Neural progenitor cell (in vitro differentiated cells): ENCODE results near the gene CMPK2. TPM values are rescaled to one million over a fixed set of nuclear protein-coding genes. Genes with fewer than 3 reads are reported as not detected.

Experiments used
- DNase-seq: peaks from one replicate; pipeline ENCODE4 v3.0.0-alpha.2; 2016; ENCODE audit warnings: low spot score
- H2AFZ ChIP-seq: fragments of 200-600 bp; sonication (generic); replicated peaks from 2 replicates; pipeline ENCODE4 v1.6.1; 2016; ENCODE audit warnings: antibody characterized with exemption
- H3F3A ChIP-seq: fragments of 200-600 bp; sonication (generic); 2 replicates; pipeline ENCODE4 v1.6.1; 2016; ENCODE audit warnings: antibody characterized with exemption, low read depth
- H3K27ac ChIP-seq: fragments of 200-600 bp; sonication (generic); 2 replicates; pipeline ENCODE4 v1.5.1; 2016; ENCODE audit warnings: mild to moderate bottlenecking
- H3K27me3 ChIP-seq: fragments of 200-600 bp; sonication (generic); 2 replicates; pipeline ENCODE4 v1.6.1; 2016; ENCODE audit warnings: mild to moderate bottlenecking, moderate library complexity
- H3K36me3 ChIP-seq: fragments of 200-600 bp; sonication (generic); 2 replicates; pipeline ENCODE4 v1.5.1; 2016
- H3K4me1 ChIP-seq: fragments of 200-600 bp; sonication (generic); 2 replicates; pipeline ENCODE4 v1.6.1; 2016; ENCODE audit warnings: mixed run types
- H3K4me2 ChIP-seq: fragments of 200-600 bp; sonication (generic); 2 replicates; pipeline ENCODE4 v1.6.1; 2016
- H3K4me3 ChIP-seq: fragments of 200-600 bp; sonication (generic); 2 replicates; pipeline ENCODE4 v1.5.1; 2016
- H3K79me2 ChIP-seq: fragments of 200-600 bp; sonication (generic); 2 replicates; pipeline ENCODE4 v1.6.1; 2016; ENCODE audit warnings: low read depth
- H3K9ac ChIP-seq: fragments of 200-600 bp; sonication (generic); 2 replicates; pipeline ENCODE4 v1.6.1; 2016
- H3K9me3 ChIP-seq: fragments of 200-600 bp; sonication (generic); 2 replicates; pipeline ENCODE4 v1.5.1; 2016; ENCODE audit warnings: low read depth
- H4K20me1 ChIP-seq: fragments of 200-600 bp; sonication (generic); 2 replicates; pipeline ENCODE4 v1.6.1; 2016; ENCODE audit warnings: low read depth
- H3K27ac Mint-ChIP-seq: 3 replicates; pipeline ENCODE4 v1.8.0; 2021; ENCODE audit warnings: mixed read lengths
- H3K27me3 Mint-ChIP-seq: 2 replicates; pipeline ENCODE4 v1.8.0; 2022; ENCODE audit warnings: low read depth, mild to moderate bottlenecking, inconsistent platforms, moderate library complexity, mixed read lengths; ENCODE audit not compliant: insufficient read depth
- H3K36me3 Mint-ChIP-seq: 3 replicates; pipeline ENCODE4 v1.8.0; 2021; ENCODE audit warnings: mixed read lengths
- H3K4me1 Mint-ChIP-seq: 3 replicates; pipeline ENCODE4 v1.8.0; 2021; ENCODE audit warnings: mixed read lengths
- H3K4me3 Mint-ChIP-seq: 3 replicates; pipeline ENCODE4 v1.8.0; 2021; ENCODE audit warnings: mild to moderate bottlenecking, moderate library complexity, mixed read lengths
- H3K9me3 Mint-ChIP-seq: 3 replicates; pipeline ENCODE4 v1.8.0; 2020; ENCODE audit warnings: mixed read lengths
- CTCF ChIP-seq: fragments of 200-600 bp; sonication (generic); IDR thresholded peaks from 2 replicates; pipeline ENCODE4 v1.5.1; 2017; ENCODE audit warnings: antibody characterized with exemption, mild to moderate bottlenecking
- EZH2 ChIP-seq: fragments of 200-600 bp; sonication (generic); IDR thresholded peaks from 2 replicates; pipeline ENCODE4 v1.6.1; 2017; ENCODE audit warnings: antibody characterized with exemption, mild to moderate bottlenecking, moderate library complexity
- EZH2phosphoT487 ChIP-seq: fragments of 200-600 bp; sonication (generic); IDR thresholded peaks from 2 replicates; pipeline ENCODE4 v1.6.1; 2017; ENCODE audit warnings: antibody characterized with exemption
- total RNA-seq: library from RNA; depleted of rRNA; stranded (reverse); fragments of >200 nt; gene quantifications from 2 replicates; pipeline ENCODE4 v1.2.3, GENCODE V29; 2015; ENCODE audit warnings: low replicate concordance

CMPK2 gene
- total RNA-seq, 1 donor from 2014 or later, result not detected

GRCh38 chr2:6880200-6880733 is 14.6 kb upstream of the CMPK2 start:
- Mint-ChIP-seq H3K36me3 (no peaks in the 10 kb centered on the region), H3K27me3 (peaks cover 2% of the 10 kb centered on the region), H3K27ac (no peak overlapping the region), H3K4me3 (no peak overlapping the region), H3K9me3 (peaks cover 9% of the 10 kb centered on the region), H3K4me1 (no peaks in the 10 kb centered on the region)
- H3K27ac ChIP-seq, result no peak overlapping the region
- H3K4me2 ChIP-seq, result no peak overlapping the region
- H2AFZ ChIP-seq, result no peak overlapping the region
- no peaks in the 10 kb centered on the region for H4K20me1 ChIP-seq
- DNase-seq, result no peak
- H3K4me1 ChIP-seq, result no peaks in the 10 kb centered on the region
- H3F3A ChIP-seq, result no peaks in the 10 kb centered on the region
- H3K9ac ChIP-seq, result no peak overlapping the region
- no peak overlapping the region for H3K4me3 ChIP-seq
- H3K27me3 ChIP-seq, result no peaks in the 10 kb centered on the region
- H3K9me3 ChIP-seq, result no peaks in the 10 kb centered on the region
- H3K36me3 ChIP-seq, result no peaks in the 10 kb centered on the region
- H3K79me2 ChIP-seq, result no peaks in the 10 kb centered on the region
- TF ChIP-seq EZH2 (no peak), EZH2phosphoT487 (no peak), CTCF (no peak)

GRCh38 chr2:6879011-6879410 is 13.3 kb upstream of the CMPK2 start:
- Histone ChIP-seq H4K20me1 (no peaks in the 10 kb centered on the region), H3K9ac (no peak overlapping the region), H3F3A (no peaks in the 10 kb centered on the region), H3K27me3 (no peaks in the 10 kb centered on the region), H3K9me3 (peaks cover 5% of the 10 kb centered on the region), H2AFZ (no peak overlapping the region), H3K4me2 (no peak overlapping the region), H3K36me3 (no peaks in the 10 kb centered on the region), H3K4me1 (no peaks in the 10 kb centered on the region), H3K4me3 (no peak overlapping the region), H3K79me2 (no peaks in the 10 kb centered on the region), H3K27ac (no peak overlapping the region)
- no peaks in the 10 kb centered on the region for H3K36me3 Mint-ChIP-seq
- H3K27me3 Mint-ChIP-seq, result peaks cover 2% of the 10 kb centered on the region
- H3K4me3 Mint-ChIP-seq, result no peak overlapping the region
- H3K9me3 Mint-ChIP-seq, result peaks cover 11% of the 10 kb centered on the region
- H3K4me1 Mint-ChIP-seq, result no peaks in the 10 kb centered on the region
- H3K27ac Mint-ChIP-seq, result no peak overlapping the region
- TF ChIP-seq CTCF (no peak), EZH2 (no peak), EZH2phosphoT487 (no peak)
- DNase-seq, result no peak

GRCh38 chr2:6878549-6878948 is 12.8 kb upstream of the CMPK2 start:
- H3F3A ChIP-seq, result no peaks in the 10 kb centered on the region
- TF ChIP-seq EZH2phosphoT487, result no peak
- TF ChIP-seq CTCF, result no peak
- Mint-ChIP-seq H3K4me3 (no peak overlapping the region), H3K9me3 (peaks cover 14% of the 10 kb centered on the region), H3K4me1 (no peaks in the 10 kb centered on the region), H3K27me3 (peaks cover 2% of the 10 kb centered on the region), H3K36me3 (no peaks in the 10 kb centered on the region), H3K27ac (no peak overlapping the region)
- H3K4me2 ChIP-seq, result no peak overlapping the region
- no peaks in the 10 kb centered on the region for H3K36me3 ChIP-seq
- no peak for DNase-seq
- no peak overlapping the region for H3K9ac ChIP-seq
- no peaks in the 10 kb centered on the region for H4K20me1 ChIP-seq
- H3K4me1 ChIP-seq, result no peaks in the 10 kb centered on the region
- H3K9me3 ChIP-seq, result peaks cover 5% of the 10 kb centered on the region
- H2AFZ ChIP-seq, result no peak overlapping the region
- no peak overlapping the region for H3K27ac ChIP-seq
- H3K4me3 ChIP-seq, result no peak overlapping the region
- no peaks in the 10 kb centered on the region for H3K27me3 ChIP-seq
- H3K79me2 ChIP-seq, result no peaks in the 10 kb centered on the region
